ENCODE results near the gene EGFL6.
"Not testable (repeated sequence)": the region's sequence is repeated elsewhere in the genome, so short reads cannot be mapped to it uniquely, and the experiment has no call there.

The EGFL6 gene

DNA sequence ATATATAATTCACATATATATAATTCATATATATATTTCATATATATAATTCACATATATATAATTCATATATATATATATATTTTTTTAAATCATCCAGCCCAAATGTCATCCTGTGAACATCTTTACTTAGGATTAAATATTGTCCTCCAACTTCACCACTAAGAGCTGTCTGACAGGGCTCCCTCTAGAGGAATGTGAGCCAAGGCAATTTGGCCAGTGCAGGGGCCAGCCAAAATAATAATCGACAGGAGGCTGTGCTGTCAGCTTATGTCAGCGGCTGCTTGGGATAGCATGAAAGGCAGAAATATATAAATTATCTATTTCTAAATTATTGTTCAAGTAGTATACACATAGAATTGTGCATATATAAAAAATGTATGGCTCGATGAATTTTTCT, 29.5 kb downstream of the EGFL6 start:
- DNase-seq, result no peak

DNA sequence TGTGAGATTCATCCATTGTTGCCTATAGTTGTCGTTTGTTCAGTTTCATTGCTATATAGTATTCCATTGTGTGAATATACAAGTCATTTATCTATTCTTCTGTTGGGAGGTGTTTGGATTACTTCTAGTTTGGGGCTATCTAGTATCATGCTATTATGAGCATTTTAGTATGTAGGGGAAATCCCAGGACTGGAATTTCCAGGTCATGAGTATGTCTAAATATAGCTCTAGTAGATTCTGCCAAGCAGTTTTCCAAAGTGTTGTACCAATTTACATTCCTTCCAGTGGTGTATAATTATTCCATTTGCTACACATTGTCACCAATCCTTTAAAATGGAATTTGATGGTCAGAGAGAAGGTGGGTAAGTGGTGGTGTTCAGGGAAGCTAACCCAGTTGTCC, 30.1 kb downstream of the EGFL6 start:
- no peak for DNase-seq

DNA sequence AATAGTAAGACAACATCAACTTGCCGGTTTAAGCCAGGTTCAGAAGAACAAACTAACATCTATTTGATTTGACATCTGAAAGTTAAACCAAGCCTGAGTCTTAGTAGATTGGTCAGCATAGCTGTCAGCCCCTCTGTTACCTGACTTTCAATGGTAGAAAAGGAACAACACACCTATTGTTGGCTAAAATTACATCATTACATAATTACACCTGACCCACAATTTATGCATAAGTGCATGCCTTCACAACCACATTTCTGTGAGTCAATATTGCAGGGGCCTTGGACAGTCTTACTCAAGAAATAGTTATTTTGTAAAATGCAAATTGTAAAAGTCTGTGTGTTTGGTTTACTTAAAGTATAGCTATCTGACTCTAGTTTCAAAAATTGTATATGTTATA, 36.2 kb downstream of the EGFL6 start:
- DNase-seq, result no peak

DNA sequence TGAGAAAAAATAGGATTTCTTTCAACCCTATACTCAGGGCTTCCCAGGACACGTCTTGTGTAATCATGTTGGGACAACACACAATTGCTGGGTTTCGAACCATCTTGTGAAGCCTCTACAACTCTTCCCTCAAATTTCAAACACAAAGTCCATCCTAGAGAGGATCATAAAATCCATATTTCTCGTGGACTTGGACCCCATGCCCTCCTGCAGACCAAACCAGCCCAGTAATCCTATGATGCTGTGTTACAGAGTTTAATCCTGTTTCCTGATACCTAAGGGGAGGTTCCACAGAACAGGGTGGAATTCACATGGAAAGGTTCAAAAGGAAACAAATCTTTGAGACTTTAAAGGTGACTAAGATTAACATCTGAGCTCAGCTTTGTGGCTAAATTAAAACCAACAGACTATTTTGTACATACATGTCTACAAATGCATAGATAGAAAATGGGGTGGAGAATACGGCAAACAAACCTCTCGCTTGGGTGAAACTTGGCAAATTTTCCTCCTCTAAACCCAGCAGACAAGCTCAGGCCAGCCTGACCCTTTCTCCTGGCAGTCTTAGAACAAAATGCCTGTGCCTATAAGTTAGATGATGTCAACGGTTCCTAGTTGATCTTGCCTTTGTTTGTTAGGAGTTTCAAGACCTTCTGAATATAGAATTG, 38.1 kb downstream of the EGFL6 start:
- no peak for DNase-seq

DNA sequence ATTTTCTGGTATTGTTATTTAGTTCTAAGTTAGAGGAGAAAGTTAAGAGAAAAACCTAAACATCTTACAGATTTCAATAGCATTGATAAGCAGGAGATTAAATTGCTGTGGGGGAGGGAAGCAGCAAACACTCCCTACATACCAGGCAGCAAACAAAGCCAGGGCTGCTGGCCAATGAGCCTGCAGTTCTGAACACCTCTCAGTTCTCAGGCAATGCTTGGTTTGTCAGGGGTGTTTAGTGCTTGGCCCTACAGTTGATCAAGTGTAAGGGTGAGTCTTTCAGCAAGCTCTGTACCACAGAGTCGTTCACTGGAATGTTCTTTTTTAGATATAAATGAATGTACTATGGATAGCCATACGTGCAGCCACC, 38.6 kb downstream of the EGFL6 start:
- DNase-seq, result no peak

DNA sequence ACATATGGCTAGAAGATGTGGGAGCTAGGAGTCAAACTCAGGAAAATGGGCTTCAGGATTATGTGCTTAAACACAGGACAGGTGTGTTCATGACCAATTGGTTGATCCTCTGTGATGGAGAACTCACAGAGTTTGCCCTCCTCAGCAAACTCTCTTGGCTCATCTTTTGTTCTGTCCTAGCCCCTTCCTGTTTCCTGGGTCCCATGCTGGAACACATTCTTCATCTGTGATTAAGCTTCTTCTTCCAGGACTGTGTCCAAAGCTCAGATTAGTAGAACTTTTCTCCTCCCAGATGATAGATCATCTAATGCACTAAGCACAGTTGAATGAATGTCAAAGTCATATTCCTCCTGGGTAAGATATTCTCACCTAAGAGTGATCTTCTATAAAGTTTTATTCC, 44.8 kb downstream of the EGFL6 start:
- no peak for DNase-seq

DNA sequence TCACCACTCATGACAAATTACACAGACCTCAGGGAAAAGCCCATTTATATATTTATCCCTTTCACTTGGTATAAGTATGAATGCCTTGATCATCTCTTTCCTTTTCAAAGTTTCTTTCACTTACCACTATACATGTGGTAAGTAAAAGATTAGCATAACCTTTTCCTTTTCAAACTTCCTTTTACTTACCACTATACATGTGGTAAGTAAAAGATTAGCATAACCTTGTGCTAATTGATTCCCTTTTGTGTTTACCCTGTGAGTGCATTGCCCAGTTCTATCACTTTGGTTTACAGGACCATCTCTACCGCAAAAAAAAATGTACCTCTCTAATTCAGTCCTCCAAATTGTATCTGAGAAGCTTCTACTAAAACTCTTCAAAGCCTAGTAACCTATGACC, 50.8 kb downstream of the EGFL6 start:
- DNase-seq, result no peak

DNA sequence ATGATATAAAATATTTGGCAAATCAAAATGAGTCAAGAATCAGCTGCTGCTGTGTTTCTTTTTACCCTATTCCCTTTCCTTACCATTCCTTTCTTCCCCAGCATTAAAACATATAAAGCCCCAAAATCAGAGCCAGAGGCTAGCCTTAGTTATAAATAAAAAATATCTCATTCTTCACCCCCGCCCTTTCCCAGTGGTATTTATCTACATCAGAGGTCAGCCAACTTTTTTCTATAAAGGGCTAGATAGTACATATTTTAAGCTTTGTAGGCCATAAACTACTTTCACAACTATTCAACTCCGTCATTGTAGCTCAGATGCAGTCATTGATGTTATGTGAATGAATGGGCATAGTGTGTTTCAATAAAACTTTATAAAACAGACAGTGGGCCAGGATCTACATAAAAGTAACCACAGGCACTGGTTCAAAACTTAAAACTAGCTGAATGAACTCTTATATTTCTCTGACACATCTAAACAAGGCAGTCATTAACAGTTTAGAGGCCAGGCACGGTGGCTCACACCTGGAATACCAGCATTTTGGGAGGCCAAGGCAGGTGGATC, 53.1 kb downstream of the EGFL6 start:
- no peak for DNase-seq

DNA sequence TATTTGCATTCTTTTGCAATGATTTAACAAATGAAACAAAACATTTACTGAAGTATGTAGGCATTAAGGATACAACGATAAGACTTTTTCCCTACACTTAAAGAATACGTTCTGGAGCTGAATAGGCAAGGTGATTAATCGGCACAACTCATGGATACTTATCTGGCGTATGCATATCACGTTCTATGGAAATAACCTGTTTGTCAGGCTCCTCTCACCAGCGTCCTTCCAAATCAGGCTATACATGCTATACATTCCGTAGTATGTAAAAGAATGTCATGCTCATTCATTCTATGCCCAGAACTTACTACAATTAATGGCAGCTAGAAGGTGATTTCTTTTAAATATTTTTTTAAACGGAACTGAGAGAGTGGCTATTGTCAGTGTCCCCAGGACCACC, 57.9 kb downstream of the EGFL6 start:
- no peak for DNase-seq

DNA sequence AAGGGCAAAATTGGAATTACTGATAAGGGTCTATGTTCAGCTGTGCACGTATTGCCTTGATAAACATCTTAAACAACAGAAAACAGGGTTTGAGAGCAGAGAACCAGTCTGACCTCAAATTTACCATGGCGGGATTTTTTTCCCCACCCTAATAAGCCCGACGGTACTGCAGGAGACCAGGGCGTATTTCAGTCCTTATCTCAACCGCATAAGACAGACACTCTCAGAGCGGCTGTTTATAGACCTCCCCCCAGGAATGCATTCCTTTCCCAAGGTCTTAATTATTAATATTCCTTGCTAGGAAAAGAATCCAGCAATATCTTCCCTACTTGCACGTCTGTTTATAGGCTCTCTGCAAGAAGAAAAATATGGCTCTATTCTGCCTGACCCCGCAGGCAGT, 67.8 kb downstream of the EGFL6 start:
- not testable (repeated sequence) for DNase-seq

DNA sequence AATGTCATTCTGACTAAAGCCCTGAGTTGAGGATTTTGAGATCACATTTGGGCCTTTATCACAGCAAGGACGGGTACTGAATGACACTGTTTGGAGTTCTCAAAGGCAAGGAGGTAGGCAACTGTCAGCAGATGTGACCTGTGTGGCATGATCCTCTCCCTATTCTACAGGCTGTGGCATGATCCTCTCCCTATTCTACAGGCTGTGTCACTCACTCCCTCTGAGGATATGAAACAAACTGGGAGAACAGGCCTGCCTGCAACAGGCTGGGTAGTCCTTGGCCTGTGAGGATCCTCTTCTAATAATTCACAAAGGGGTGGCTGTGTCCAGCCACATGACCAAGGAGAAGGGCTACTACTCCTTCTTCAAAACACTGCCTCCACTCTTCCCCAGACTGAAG, 68.6 kb downstream of the EGFL6 start:
- no peak for DNase-seq

DNA sequence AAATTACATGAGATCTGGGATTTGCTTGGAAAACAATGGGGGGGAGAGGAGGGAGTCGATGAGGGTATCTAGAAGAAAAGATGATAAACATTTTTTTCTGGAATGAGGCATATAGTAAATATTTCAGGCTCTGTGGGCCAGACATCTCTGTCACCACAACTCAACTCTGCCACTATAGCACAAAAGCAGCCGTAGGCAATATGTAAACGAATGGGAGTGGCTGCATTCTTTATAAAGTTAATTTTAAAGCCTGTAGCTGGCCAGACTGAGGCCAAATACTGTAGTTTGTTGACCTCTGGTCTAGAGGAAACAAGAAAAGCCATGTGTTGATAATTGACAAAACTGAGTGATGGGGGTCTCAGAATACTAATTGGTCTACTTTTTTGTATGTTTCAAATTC, 69.4 kb downstream of the EGFL6 start:
- no peak for DNase-seq

DNA sequence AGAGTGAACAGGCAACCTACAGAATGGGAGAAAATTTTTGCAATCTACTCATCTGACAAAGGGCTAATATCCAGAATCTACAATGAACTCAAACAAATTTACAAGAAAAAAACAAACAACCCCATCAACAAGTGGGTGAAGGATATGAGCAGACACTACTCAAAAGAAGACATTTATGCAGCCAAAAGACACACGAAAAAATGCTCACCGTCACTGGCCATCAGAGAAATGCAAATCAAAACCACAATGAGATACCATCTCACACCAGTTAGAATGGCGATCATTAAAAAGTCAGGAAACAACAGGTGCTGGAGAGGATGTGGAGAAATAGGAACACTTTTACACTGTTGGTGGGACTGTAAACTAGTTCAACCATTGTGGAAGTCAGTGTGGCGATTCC, 72.3 kb downstream of the EGFL6 start:
- not testable (repeated sequence) for DNase-seq

DNA sequence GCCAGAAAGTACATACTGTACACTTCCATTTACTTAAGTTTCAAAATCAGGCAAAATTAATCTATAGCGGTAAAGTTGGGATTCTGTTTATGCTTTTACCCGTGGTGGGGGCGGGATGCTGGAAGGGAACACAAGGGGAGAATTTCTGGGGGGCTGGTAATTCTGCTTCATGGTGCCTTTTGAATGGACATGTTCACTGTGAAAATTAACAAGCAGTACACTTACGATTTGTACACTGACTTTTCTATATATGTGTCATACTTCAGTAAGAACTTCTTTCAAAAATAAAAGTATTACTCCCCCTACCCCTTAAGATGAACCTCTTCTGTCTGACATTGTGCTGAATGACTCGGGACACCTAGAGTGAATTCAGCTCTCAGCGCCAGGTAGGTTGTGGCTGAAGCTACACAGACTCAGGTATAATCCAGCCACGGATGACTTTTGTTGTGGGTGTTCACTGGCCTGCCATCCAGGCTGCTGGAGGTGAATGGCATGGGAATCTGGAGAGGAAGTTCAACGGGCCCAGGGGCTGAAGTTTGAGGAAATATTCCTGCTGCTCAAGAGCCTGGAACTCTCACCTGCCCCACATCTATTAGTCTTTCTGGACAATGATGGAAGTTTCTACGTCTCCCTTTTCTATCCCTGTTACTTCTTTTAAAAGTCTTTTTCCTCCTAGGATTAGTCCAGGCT, 76.2 kb downstream of the EGFL6 start:
- no peak for DNase-seq

DNA sequence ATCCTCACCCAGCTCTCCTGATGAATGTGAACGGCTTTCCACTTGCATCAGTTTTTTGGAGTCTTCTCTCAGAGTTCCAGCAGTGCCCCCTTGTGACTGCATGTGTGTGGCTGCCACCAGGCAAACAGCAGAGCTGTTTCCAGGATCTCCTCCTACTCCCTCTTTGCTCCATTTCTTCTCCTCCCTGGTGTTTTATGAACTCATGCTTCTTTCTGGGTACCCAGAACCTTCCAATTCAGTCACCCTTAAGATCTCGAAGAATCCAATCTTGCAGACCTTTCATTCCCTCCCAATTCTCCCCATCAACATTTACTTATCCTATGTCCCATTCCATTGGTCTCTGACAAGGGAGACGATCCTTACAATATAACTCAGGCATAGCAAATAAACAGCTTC, 76.8 kb downstream of the EGFL6 start:
- peak; percentile 38 for DNase-seq

DNA sequence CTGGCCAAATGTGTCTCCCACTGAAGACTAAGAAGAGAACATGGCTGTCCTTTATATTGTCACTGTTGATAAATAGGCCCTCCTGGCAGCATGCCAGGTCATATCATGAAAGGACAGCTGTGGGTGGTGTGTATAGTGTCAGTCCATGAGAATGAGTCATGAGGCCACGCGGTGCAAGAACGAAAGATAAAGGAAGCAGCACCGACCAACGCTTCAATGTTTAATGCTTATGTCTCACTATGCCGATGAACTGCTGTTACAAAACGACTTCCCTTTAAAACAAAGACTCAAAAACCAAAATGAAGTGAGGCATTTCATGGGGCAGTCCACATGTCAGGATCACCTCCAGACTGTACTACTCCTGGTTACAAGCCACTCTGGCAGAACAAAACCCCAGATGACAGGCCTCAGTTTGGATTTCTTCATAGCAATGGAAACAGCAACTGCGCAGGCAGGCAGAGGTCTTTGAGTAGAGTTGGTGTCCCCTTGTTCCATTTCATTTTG, 78.4 kb downstream of the EGFL6 start:
- DNase-seq, result no peak

DNA sequence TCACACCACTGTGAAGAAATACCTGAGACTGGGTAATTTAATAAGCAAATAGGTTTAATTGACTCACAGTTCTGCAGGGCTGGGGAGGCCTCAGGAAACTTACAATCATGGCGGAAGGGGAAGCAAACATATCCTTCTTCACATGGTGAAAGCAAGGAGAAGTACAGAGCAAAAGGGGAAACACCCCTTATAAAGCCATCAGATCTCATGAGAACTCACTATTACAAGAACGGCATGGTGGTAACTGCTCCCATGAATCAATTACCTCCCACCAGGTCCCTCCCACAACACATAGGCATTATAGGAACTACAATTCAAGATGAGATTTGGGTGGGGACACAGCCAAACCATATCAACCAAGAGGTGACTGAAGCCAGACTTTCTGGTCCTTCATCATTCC, 78.9 kb downstream of the EGFL6 start:
- not testable (repeated sequence) for DNase-seq

DNA sequence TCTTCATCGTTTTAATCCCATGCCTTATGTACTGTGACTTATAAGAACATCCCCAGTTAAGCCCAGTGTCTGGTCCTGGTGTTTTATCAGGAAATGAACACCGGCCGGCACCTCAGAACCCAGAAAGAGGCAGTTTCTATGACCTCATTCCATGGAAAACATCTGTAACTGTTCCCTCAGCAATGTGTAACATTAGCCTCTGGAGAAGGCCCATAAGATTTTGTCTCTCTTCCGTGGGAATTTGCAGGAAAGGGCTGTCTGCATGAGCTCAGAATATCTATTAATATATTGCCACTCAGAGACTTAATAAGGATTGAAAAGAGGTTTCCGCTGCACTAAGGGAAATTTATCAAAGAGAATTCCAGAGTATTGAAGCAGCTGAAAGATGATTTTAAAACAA, 80.4 kb downstream of the EGFL6 start:
- no peak for DNase-seq

DNA sequence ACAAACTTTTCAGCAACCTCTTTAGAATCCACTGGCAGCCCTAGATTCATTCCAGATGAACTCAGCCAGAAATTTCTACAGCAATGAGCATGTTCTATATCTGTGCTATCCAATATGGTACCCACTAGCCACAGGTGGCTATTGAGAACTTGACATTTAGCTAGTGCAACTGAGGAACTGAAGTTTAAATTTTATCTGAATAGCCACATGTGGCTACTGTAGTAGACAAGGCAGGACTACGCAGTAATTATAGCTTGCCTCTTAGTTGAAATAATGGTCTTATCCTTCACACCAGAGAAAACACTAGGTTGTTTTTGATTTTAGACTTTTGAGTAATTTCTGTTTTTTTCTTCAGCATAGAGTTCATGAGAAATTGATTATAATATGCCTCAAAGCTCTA, 80.9 kb downstream of the EGFL6 start:
- no peak for DNase-seq

DNA sequence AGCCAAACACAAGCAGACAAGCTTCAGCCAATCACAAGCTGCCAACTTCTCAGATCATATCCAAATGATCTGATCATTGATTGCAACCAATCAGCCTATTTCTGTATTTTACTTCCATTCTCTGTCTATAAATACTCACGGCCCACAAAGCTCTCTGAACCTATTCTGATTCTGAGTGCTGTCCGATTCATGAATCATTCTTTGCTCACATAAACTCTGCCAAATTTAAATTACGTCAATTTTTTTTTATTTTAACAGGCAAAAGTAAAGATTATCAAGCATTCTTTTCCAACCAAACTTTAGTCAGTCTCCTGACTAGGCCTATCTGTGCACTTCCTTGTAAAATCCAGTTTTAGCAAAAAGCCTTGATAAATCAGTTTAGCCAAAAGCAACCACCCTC, 81.7 kb downstream of the EGFL6 start:
- no peak for DNase-seq

DNA sequence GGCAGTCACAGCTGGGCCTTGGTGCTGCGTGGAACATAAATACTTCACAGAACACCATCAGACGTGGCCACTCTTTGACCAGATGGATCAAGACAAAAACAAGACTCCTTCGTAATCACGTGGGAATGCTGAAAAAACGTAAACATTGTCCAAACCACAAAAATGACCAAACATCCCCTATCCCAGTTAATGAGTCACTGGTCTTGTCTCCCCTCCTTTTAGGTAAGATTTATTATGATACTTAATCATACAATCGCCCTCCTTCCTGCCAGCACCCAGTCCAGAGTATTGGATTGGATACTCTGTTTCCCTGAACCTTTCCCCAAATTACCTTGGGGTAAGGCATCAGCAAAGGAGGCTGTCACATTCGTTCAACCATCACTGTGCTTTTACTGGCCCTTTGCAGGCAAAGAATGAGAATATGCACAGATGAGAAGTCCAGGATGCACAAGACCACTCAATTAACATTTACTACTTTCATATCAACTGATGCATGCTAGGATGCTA, 82.9 kb downstream of the EGFL6 start:
- DNase-seq, result no peak

DNA sequence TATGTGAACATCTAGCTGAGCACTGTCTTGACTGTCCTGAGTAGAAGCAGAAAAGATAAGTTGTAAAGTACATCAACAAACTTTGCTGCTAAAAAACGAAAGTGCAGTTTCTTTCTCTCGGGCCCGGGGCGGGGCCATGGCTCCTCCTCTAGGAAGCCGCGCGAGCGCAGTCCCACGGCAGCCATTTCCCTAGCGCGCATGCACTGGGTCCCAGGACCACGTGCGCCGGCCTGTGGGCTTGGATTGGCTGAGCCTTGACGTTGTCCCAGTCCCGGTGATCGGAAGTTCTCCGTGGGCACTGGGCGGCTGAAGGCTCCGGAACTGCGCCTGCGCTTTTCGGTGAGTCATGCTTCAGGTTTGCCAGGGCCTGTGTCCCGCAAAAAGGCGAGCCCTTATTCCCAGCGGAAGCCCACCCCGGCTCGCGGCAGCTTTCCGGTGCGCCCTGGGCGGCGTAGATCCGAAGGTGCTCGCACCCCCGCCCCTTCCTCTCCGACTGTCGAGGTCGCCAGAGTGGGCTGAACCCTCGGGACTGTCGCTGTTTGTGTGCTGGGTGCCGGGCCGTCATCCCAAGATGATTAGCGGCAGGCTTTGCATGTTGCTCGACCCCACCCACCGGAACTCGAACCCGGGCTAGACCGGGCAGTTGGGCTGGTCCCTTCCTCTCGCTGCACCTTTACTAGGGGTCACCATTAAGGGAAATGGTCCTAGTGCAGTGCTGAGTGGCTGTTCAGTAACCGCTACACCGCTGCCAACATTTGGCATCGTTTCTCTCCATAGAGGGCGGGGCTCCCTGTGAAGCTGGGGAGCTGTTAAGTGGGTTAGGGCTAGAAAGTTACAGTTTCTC, 83.7 kb downstream of the EGFL6 start, which contains the start of gene TCEANC:
TCEANC (plus strand) TSS at position 292 of the 844 bp plus-strand sequence. CDS start 9,368 bp downstream, outside the sequence.
- DNase-seq, result peak; percentile 91

DNA sequence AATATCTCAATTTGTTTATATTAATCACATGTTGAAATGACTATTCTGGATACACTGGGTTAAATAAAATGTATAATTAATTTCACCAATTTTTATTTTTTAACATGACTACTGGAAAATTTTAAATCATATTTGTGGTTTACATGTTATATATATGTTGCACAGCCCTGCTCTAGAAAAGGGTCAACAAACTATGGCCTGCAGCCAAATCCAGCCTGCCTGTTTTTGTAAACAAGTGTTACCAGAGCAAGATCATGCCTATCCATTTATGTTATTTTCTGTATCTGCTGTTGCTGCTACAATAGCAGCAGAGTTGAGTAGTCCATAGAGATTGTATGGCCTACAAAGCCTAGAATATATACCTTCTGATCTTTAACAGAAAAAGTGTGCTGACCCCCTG, 84.7 kb downstream of the EGFL6 start:
- no peak for DNase-seq
